ENCODE measurements around the gene PLB1. TPM values are rescaled to one million over a fixed set of nuclear protein-coding genes. Genes with fewer than 3 reads are reported as not detected.

PLB1 gene
- total RNA-seq, 1 experiment from 2014 or later: 0.44 TPM

DNA sequence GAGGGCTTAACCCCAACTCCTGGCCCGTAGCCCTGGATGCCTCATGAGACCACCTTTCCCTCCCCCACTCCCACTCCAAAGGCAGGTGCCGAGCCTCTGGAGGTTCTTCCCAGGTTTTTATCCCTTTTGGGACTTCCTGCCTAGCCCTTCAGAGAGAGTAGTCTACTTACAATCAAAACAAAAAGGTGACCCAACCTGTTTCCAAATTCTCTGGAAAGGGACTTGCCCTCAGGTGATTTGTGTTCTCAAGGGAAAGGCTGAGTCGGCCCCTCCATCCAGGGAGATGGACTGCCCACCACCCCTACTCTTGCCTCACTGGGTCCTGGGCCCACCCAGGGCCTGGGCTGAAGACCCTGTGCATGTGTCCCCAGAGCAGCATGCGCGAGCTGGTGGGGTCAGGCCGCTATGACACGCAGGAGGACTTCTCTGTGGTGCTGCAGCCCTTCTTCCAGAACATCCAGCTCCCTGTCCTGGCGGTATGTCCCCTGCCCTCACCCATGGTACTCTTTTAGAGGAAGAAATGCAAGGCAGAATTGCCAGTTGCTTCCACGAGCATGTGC lies 108.5 kb downstream of the PLB1 start:
- H3K27ac Mint-ChIP-seq: no peak overlapping the region
- ChIA-PET CTCF (interaction anchor here (2.2 kb wide), 1 partner anchor 10 kb away, joined by 12 read pairs; no protein-coding TSS in a partner anchor), POLR2A (no interaction called here)
- no peaks in the 10 kb centered on the region for H3K9me3 Mint-ChIP-seq
- no peaks in the 10 kb centered on the region for H3K36me3 Mint-ChIP-seq
- H3K4me3 Mint-ChIP-seq: no peak overlapping the region
- ATAC-seq (no peak), DNase-seq (ENCODE audit: low spot score) (no peak)
- no peak for TF ChIP-seq OVOL2 (CRISPR knock-in tag; IDR thresholded peaks at IDR 0.05; ENCODE audit: borderline replicate concordance)
- no peak for TF ChIP-seq ELF4 (CRISPR knock-in tag; IDR thresholded peaks at IDR 0.05; ENCODE audit: low read depth)
- TF ChIP-seq ETV6 (CRISPR knock-in tag; IDR thresholded peaks at IDR 0.05): no peak
- no peak for TF ChIP-seq MXD4 (CRISPR knock-in tag; IDR thresholded peaks at IDR 0.05; ENCODE audit: borderline replicate concordance)
- TF ChIP-seq SMAD4 (CRISPR knock-in tag; IDR thresholded peaks at IDR 0.05): no peak
- TF ChIP-seq, protein P1, sequence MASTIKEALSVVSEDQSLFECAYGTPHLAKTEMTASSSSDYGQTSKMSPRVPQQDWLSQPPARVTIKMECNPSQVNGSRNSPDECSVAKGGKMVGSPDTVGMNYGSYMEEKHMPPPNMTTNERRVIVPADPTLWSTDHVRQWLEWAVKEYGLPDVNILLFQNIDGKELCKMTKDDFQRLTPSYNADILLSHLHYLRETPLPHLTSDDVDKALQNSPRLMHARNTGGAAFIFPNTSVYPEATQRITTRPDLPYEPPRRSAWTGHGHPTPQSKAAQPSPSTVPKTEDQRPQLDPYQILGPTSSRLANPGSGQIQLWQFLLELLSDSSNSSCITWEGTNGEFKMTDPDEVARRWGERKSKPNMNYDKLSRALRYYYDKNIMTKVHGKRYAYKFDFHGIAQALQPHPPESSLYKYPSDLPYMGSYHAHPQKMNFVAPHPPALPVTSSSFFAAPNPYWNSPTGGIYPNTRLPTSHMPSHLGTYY (CRISPR knock-in tag; IDR thresholded peaks at IDR 0.05): no peak
- TF ChIP-seq, protein P2, sequence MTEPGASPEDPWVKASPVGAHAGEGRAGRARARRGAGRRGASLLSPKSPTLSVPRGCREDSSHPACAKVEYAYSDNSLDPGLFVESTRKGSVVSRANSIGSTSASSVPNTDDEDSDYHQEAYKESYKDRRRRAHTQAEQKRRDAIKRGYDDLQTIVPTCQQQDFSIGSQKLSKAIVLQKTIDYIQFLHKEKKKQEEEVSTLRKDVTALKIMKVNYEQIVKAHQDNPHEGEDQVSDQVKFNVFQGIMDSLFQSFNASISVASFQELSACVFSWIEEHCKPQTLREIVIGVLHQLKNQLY (CRISPR knock-in tag; IDR thresholded peaks at IDR 0.05): no peak
- TF ChIP-seq, protein P3, sequence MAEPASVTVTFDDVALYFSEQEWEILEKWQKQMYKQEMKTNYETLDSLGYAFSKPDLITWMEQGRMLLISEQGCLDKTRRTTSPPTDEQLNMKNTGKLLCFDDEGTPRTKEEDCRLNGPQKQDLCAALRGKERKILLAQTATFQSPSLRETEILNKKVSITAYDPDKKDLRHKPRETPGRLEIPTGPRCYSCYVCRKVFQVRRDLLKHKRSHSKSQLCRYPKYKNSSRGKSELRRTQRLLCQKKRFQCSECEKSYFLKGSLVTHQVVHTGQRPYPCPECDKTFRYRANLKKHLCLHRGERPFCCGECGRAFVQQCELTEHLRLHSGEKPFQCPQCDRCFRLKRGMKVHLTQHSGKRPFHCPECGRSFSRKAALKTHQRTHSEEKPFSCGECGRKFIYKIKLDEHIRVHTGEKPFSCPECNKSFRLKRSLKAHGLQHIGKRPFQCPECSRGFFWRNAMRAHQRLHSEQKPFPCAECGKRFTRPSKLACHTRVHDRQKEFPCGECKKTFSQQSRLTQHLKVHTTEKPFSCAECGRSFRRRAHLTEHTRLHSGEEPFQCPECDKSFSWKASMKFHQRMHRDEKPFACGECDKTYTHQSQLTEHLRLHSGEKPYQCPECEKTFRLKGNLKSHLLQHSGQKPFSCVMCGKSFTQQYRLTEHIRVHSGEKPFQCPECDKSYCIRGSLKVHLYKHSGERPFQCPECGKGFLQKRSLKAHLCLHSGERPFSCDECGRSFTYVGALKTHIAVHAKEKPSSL (CRISPR knock-in tag; conservative IDR thresholded peaks at IDR 0.05): no peak
- no peak for TF ChIP-seq RELA (CRISPR knock-in tag; IDR thresholded peaks at IDR 0.05; ENCODE audit: borderline replicate concordance)
- TF ChIP-seq IRF2 (CRISPR knock-in tag; IDR thresholded peaks at IDR 0.05; ENCODE audit: borderline replicate concordance, low read depth): no peak
- TF ChIP-seq, protein P4, sequence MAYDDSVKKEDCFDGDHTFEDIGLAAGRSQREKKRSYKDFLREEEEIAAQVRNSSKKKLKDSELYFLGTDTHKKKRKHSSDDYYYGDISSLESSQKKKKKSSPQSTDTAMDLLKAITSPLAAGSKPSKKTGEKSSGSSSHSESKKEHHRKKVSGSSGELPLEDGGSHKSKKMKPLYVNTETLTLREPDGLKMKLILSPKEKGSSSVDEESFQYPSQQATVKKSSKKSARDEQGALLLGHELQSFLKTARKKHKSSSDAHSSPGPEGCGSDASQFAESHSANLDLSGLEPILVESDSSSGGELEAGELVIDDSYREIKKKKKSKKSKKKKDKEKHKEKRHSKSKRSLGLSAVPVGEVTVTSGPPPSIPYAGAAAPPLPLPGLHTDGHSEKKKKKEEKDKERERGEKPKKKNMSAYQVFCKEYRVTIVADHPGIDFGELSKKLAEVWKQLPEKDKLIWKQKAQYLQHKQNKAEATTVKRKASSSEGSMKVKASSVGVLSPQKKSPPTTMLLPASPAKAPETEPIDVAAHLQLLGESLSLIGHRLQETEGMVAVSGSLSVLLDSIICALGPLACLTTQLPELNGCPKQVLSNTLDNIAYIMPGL (CRISPR knock-in tag; IDR thresholded peaks at IDR 0.05): no peak
- H3K4me1 Mint-ChIP-seq: peaks cover 19% of the 10 kb centered on the region
- H3K27me3 Mint-ChIP-seq (ENCODE audit: low read depth): peaks cover 2% of the 10 kb centered on the region

DNA sequence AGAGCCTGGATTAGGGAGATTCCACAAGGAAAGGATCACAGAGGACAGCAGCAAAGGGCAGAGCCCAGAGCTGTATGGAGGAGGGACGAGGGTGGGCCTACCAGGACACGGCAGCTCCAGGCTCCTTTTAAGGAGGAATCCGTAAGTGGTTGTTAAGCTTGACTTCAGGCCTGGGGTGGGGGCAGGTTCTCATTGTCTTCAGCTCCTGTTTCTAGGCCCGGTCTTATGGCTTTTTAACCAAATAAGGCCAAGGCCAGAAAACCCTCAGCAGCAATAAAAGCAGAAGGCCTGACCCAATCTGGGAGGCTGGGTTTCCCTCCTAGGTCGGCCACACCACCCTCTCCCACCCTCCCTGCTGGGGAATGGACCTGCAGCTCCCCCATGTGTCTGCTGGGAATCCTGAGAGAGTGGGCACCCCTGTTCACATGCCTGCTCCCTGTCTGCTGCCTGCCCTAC lies 111.2 kb downstream of the PLB1 start:
- Mint-ChIP-seq H3K4me3 (no peak overlapping the region), H3K36me3 (no peaks in the 10 kb centered on the region), H3K4me1 (peaks cover 19% of the 10 kb centered on the region), H3K27me3 (ENCODE audit: low read depth) (peaks cover 2% of the 10 kb centered on the region), H3K27ac (no peak overlapping the region; the same call in 1 of the 2 replicates), H3K9me3 (no peaks in the 10 kb centered on the region)
- ChIA-PET CTCF (interaction anchor here (1.0 to 2.1 kb wide), 5 partner anchors 9 to 40 kb away, joined by 3 to 27 read pairs (median 7); no protein-coding TSS in a partner anchor), POLR2A (no interaction called here)
- ATAC-seq (peak; percentile 80), DNase-seq (ENCODE audit: low spot score) (peak; percentile 32)
- TF ChIP-seq GTF2I (CRISPR knock-in tag; conservative IDR thresholded peaks at IDR 0.05) (no peak), ETV6 (CRISPR knock-in tag; IDR thresholded peaks at IDR 0.05) (no peak), ZBTB21 (CRISPR knock-in tag; IDR thresholded peaks at IDR 0.05; ENCODE audit: borderline replicate concordance) (no peak)
- TF ChIP-seq, protein P5, sequence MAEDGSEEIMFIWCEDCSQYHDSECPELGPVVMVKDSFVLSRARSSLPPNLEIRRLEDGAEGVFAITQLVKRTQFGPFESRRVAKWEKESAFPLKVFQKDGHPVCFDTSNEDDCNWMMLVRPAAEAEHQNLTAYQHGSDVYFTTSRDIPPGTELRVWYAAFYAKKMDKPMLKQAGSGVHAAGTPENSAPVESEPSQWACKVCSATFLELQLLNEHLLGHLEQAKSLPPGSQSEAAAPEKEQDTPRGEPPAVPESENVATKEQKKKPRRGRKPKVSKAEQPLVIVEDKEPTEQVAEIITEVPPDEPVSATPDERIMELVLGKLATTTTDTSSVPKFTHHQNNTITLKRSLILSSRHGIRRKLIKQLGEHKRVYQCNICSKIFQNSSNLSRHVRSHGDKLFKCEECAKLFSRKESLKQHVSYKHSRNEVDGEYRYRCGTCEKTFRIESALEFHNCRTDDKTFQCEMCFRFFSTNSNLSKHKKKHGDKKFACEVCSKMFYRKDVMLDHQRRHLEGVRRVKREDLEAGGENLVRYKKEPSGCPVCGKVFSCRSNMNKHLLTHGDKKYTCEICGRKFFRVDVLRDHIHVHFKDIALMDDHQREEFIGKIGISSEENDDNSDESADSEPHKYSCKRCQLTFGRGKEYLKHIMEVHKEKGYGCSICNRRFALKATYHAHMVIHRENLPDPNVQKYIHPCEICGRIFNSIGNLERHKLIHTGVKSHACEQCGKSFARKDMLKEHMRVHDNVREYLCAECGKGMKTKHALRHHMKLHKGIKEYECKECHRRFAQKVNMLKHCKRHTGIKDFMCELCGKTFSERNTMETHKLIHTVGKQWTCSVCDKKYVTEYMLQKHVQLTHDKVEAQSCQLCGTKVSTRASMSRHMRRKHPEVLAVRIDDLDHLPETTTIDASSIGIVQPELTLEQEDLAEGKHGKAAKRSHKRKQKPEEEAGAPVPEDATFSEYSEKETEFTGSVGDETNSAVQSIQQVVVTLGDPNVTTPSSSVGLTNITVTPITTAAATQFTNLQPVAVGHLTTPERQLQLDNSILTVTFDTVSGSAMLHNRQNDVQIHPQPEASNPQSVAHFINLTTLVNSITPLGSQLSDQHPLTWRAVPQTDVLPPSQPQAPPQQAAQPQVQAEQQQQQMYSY (CRISPR knock-in tag; IDR thresholded peaks at IDR 0.05): no peak
- TF ChIP-seq, protein P4 (CRISPR knock-in tag; IDR thresholded peaks at IDR 0.05): no peak
